ENCODE data around the gene NKTR.

DNA sequence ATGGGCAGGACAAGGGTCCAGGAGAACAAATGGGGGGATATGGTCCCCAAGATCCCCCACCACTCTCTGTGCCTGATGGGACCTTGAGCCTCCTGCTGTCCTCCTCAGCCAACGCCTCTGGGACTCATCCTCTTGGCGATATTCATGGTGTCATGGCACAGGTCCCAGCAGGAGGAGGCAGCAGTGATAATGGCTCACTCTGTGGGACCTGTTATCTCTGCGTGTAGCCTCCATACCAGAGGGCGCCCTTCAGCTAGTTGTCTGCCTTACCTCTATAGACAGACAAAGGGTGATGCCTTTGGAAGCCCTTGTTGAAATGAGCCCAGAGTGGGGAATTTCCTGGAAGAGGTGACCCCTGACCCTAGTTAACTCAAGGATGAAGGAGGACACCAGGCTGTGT lies 60.4 kb downstream of the NKTR start:
- TF ChIP-seq, protein P1, sequence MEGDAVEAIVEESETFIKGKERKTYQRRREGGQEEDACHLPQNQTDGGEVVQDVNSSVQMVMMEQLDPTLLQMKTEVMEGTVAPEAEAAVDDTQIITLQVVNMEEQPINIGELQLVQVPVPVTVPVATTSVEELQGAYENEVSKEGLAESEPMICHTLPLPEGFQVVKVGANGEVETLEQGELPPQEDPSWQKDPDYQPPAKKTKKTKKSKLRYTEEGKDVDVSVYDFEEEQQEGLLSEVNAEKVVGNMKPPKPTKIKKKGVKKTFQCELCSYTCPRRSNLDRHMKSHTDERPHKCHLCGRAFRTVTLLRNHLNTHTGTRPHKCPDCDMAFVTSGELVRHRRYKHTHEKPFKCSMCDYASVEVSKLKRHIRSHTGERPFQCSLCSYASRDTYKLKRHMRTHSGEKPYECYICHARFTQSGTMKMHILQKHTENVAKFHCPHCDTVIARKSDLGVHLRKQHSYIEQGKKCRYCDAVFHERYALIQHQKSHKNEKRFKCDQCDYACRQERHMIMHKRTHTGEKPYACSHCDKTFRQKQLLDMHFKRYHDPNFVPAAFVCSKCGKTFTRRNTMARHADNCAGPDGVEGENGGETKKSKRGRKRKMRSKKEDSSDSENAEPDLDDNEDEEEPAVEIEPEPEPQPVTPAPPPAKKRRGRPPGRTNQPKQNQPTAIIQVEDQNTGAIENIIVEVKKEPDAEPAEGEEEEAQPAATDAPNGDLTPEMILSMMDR (IDR thresholded peaks at IDR 0.05) = no peak
- no peak for TF ChIP-seq POLR2A (IDR thresholded peaks at IDR 0.05)
- no peak for TF ChIP-seq POLR2AphosphoS5 (IDR thresholded peaks at IDR 0.05)
